CD4-positive, alpha-beta T cell treated with Interleukin-12 subunit alpha and Interleukin-12 subunit beta, for 1 hour (primary cell): ENCODE measurements around the gene CD79A.
"Not testable (repeated sequence)": the region's sequence is repeated elsewhere in the genome, so short reads cannot be mapped to it uniquely, and the experiment has no call there.

Experiments used
- DNase-seq: peaks from one replicate; pipeline ENCODE4 v3.0.0-alpha.2; 2020

CD79A gene

GRCh38 chr19:41906916-41907680, 30.0 kb downstream of the CD79A start:
- DNase-seq: no peak

- DNase-seq: no peak
These were observed 31.0 kb downstream of the CD79A start for GRCh38 chr19:41907994-41908615.

- DNase-seq: no peak
These were observed 31.8 kb downstream of the CD79A start for GRCh38 chr19:41908724-41909464.

GRCh38 chr19:41909706-41910105, 32.6 kb downstream of the CD79A start:
- DNase-seq: no peak

GRCh38 chr19:41910240-41910991, 33.3 kb downstream of the CD79A start:
- no peak for DNase-seq

- DNase-seq: no peak
These were observed 34.2 kb downstream of the CD79A start for GRCh38 chr19:41910992-41911888.

- DNase-seq: no peak
These were observed 35.0 kb downstream of the CD79A start for GRCh38 chr19:41911889-41912731.

- no peak for DNase-seq
These were observed 35.9 kb downstream of the CD79A start for GRCh38 chr19:41912899-41913537.

- DNase-seq: no peak
These were observed 36.7 kb downstream of the CD79A start for GRCh38 chr19:41913538-41914423.

GRCh38 chr19:41914424-41914834, 37.4 kb downstream of the CD79A start:
- not testable (repeated sequence) for DNase-seq

GRCh38 chr19:41915021-41915775, 38.1 kb downstream of the CD79A start:
- no peak for DNase-seq

- DNase-seq: no peak
These were observed 38.8 kb downstream of the CD79A start for GRCh38 chr19:41915776-41916414.

- no peak for DNase-seq
These were observed 40.6 kb downstream of the CD79A start for GRCh38 chr19:41917676-41918075.

GRCh38 chr19:41918095-41918494, 41.0 kb downstream of the CD79A start:
- DNase-seq: no peak

GRCh38 chr19:41918653-41919244, 41.7 kb downstream of the CD79A start:
- DNase-seq: no peak

- DNase-seq: no peak
These were observed 43.1 kb downstream of the CD79A start for GRCh38 chr19:41919948-41920712.
